ENCODE data around the gene ZNF346. TPM values are rescaled to one million over a fixed set of nuclear protein-coding genes. Genes with fewer than 3 reads are reported as not detected.
"Not testable (repeated sequence)": the region's sequence is repeated elsewhere in the genome, so short reads cannot be mapped to it uniquely, and the experiment has no call there.

The ZNF346 gene
- polyA plus RNA-seq (2013, experiment 1 of 2), result 16.2 TPM
- polyA plus RNA-seq (2013, experiment 2 of 2), result 18.6 TPM

GRCh38 chr5:177022386-177023302 is at the start of gene ZNF346:
ZNF346 (plus strand) TSS chr5:177022696; CDS start chr5:177022739, 43 bp downstream.
- H3K27ac ChIP-seq (ENCODE audit: low read depth, low read length), result peak within 1 kb of the TSS; percentile 81
- WGBS, result 2% methylated on average over 77 of the region's 77 CpGs
- H3K9ac ChIP-seq (ENCODE audit: low read depth, low read length), result peak within 1 kb of the TSS; percentile 87
- no peaks in the 10 kb centered on the region for H3K27me3 ChIP-seq (ENCODE audit: insufficient read depth, low read length)
- H3K36me3 ChIP-seq (ENCODE audit: insufficient read depth, low read length), result peaks cover 10% of the 10 kb centered on the region
- H3K4me3 ChIP-seq (ENCODE audit: low read length), result peak within 1 kb of the TSS; percentile 74
- peaks cover 5% of the 10 kb centered on the region for H3K4me1 ChIP-seq (ENCODE audit: insufficient read depth, low read length)
- no peaks in the 10 kb centered on the region for H3K9me3 ChIP-seq (ENCODE audit: insufficient read depth, low read depth, low read length)

- WGBS, result 97% methylated on average over 3 of the region's 3 CpGs
- no peak overlapping the region for H3K9ac ChIP-seq (ENCODE audit: low read depth, low read length)
These were observed 42.8 kb upstream of the ZNF346 start for GRCh38 chr5:176979669-176980068.

GRCh38 chr5:176980818-176981217 is 41.7 kb upstream of the ZNF346 start:
- H3K27ac ChIP-seq (ENCODE audit: low read depth, low read length), result no peak overlapping the region
- H3K9ac ChIP-seq (ENCODE audit: low read depth, low read length), result no peak overlapping the region
- H3K36me3 ChIP-seq (ENCODE audit: insufficient read depth, low read length), result peaks cover 58% of the 10 kb centered on the region
- H3K9me3 ChIP-seq (ENCODE audit: insufficient read depth, low read depth, low read length), result 0 out of 2 replicates have a peak, but pooled peaks cover 8% of the 10 kb centered on the region
- no peaks in the 10 kb centered on the region for H3K27me3 ChIP-seq (ENCODE audit: insufficient read depth, low read length)
- WGBS, result 97% methylated on average over 6 of the region's 7 CpGs
- H3K4me3 ChIP-seq (ENCODE audit: low read length), result no peak overlapping the region
- H3K4me1 ChIP-seq (ENCODE audit: insufficient read depth, low read length), result no peaks in the 10 kb centered on the region

More at GRCh38 chr5:176979669-176980068, 42.8 kb upstream of the ZNF346 start:
- no peak overlapping the region for H3K4me3 ChIP-seq (ENCODE audit: low read length)
- no peaks in the 10 kb centered on the region for H3K9me3 ChIP-seq (ENCODE audit: insufficient read depth, low read depth, low read length)
- no peaks in the 10 kb centered on the region for H3K27me3 ChIP-seq (ENCODE audit: insufficient read depth, low read length)
- no peaks in the 10 kb centered on the region for H3K4me1 ChIP-seq (ENCODE audit: insufficient read depth, low read length)
- H3K36me3 ChIP-seq (ENCODE audit: insufficient read depth, low read length), result peaks cover 69% of the 10 kb centered on the region
- H3K27ac ChIP-seq (ENCODE audit: low read depth, low read length), result no peak overlapping the region

- not testable (repeated sequence) for H3K4me1 ChIP-seq (ENCODE audit: insufficient read depth, low read length); H3K27me3 ChIP-seq (ENCODE audit: insufficient read depth, low read length); H3K4me3 ChIP-seq (ENCODE audit: low read length); H3K27ac ChIP-seq (ENCODE audit: low read depth, low read length); H3K9ac ChIP-seq (ENCODE audit: low read depth, low read length)
- 89% methylated on average over 13 of the region's 13 CpGs for WGBS
- Histone ChIP-seq H3K9me3 (ENCODE audit: insufficient read depth, low read depth, low read length) (0 out of 2 replicates have a peak, but pooled peaks cover 14% of the 10 kb centered on the region), H3K36me3 (ENCODE audit: insufficient read depth, low read length) (peaks cover 52% of the 10 kb centered on the region)
These were observed 39.4 kb upstream of the ZNF346 start for GRCh38 chr5:176983112-176983511.

GRCh38 chr5:176983593-176983992 is 38.9 kb upstream of the ZNF346 start:
- not testable (repeated sequence) for H3K4me3 ChIP-seq (ENCODE audit: low read length); H3K9ac ChIP-seq (ENCODE audit: low read depth, low read length); H3K27ac ChIP-seq (ENCODE audit: low read depth, low read length); H3K27me3 ChIP-seq (ENCODE audit: insufficient read depth, low read length); H3K4me1 ChIP-seq (ENCODE audit: insufficient read depth, low read length)
- WGBS, result 94% methylated on average over 21 of the region's 21 CpGs
- Histone ChIP-seq H3K9me3 (ENCODE audit: insufficient read depth, low read depth, low read length) (0 out of 2 replicates have a peak, but pooled peaks cover 14% of the 10 kb centered on the region), H3K36me3 (ENCODE audit: insufficient read depth, low read length) (peaks cover 49% of the 10 kb centered on the region)

- H3K4me3 ChIP-seq (ENCODE audit: low read length); H3K27me3 ChIP-seq (ENCODE audit: insufficient read depth, low read length); H3K27ac ChIP-seq (ENCODE audit: low read depth, low read length); H3K9ac ChIP-seq (ENCODE audit: low read depth, low read length); H3K4me1 ChIP-seq (ENCODE audit: insufficient read depth, low read length): not testable (repeated sequence)
- WGBS, result 96% methylated on average over 28 of the region's 28 CpGs
- Histone ChIP-seq H3K36me3 (ENCODE audit: insufficient read depth, low read length) (peaks cover 43% of the 10 kb centered on the region), H3K9me3 (ENCODE audit: insufficient read depth, low read depth, low read length) (0 out of 2 replicates have a peak, but pooled peaks cover 14% of the 10 kb centered on the region)
These were observed 38.3 kb upstream of the ZNF346 start for GRCh38 chr5:176984176-176984575.

GRCh38 chr5:176985516-176985915 is 37.0 kb upstream of the ZNF346 start:
- H3K9ac ChIP-seq (ENCODE audit: low read depth, low read length), result no peak overlapping the region
- 0 out of 2 replicates have a peak, but pooled peaks cover 14% of the 10 kb centered on the region for H3K9me3 ChIP-seq (ENCODE audit: insufficient read depth, low read depth, low read length)
- no peaks in the 10 kb centered on the region for H3K27me3 ChIP-seq (ENCODE audit: insufficient read depth, low read length)
- H3K4me1 ChIP-seq (ENCODE audit: insufficient read depth, low read length), result no peaks in the 10 kb centered on the region
- 97% methylated on average over 2 of the region's 2 CpGs for WGBS
- H3K36me3 ChIP-seq (ENCODE audit: insufficient read depth, low read length), result peaks cover 29% of the 10 kb centered on the region
- no peak overlapping the region for H3K27ac ChIP-seq (ENCODE audit: low read depth, low read length)
- H3K4me3 ChIP-seq (ENCODE audit: low read length), result no peak overlapping the region

GRCh38 chr5:176986280-176986679 is 36.2 kb upstream of the ZNF346 start:
- peaks cover 22% of the 10 kb centered on the region for H3K36me3 ChIP-seq (ENCODE audit: insufficient read depth, low read length)
- no peaks in the 10 kb centered on the region for H3K4me1 ChIP-seq (ENCODE audit: insufficient read depth, low read length)
- WGBS, result 81% methylated on average over 1 of the region's 2 CpGs
- 0 out of 2 replicates have a peak, but pooled peaks cover 14% of the 10 kb centered on the region for H3K9me3 ChIP-seq (ENCODE audit: insufficient read depth, low read depth, low read length)
- no peak overlapping the region for H3K9ac ChIP-seq (ENCODE audit: low read depth, low read length)
- H3K4me3 ChIP-seq (ENCODE audit: low read length), result no peak overlapping the region
- H3K27me3 ChIP-seq (ENCODE audit: insufficient read depth, low read length), result no peaks in the 10 kb centered on the region
- no peak overlapping the region for H3K27ac ChIP-seq (ENCODE audit: low read depth, low read length)

GRCh38 chr5:176987583-176987982 is 34.9 kb upstream of the ZNF346 start:
- H3K9me3 ChIP-seq (ENCODE audit: insufficient read depth, low read depth, low read length), result 0 out of 2 replicates have a peak, but pooled peaks cover 14% of the 10 kb centered on the region
- no peak overlapping the region for H3K9ac ChIP-seq (ENCODE audit: low read depth, low read length)
- H3K36me3 ChIP-seq (ENCODE audit: insufficient read depth, low read length), result peaks cover 9% of the 10 kb centered on the region; the same call in 1 of the 2 replicates
- no peak overlapping the region for H3K27ac ChIP-seq (ENCODE audit: low read depth, low read length)
- H3K4me1 ChIP-seq (ENCODE audit: insufficient read depth, low read length), result no peaks in the 10 kb centered on the region
- no peak overlapping the region for H3K4me3 ChIP-seq (ENCODE audit: low read length)
- WGBS, result 96% methylated on average over 3 of the region's 3 CpGs
- no peaks in the 10 kb centered on the region for H3K27me3 ChIP-seq (ENCODE audit: insufficient read depth, low read length)

GRCh38 chr5:176993081-176993480 is 29.4 kb upstream of the ZNF346 start:
- not testable (repeated sequence) for H3K27me3 ChIP-seq (ENCODE audit: insufficient read depth, low read length); H3K9me3 ChIP-seq (ENCODE audit: insufficient read depth, low read depth, low read length); H3K27ac ChIP-seq (ENCODE audit: low read depth, low read length); H3K9ac ChIP-seq (ENCODE audit: low read depth, low read length); H3K36me3 ChIP-seq (ENCODE audit: insufficient read depth, low read length); H3K4me3 ChIP-seq (ENCODE audit: low read length); H3K4me1 ChIP-seq (ENCODE audit: insufficient read depth, low read length)
- 98% methylated on average over 3 of the region's 3 CpGs for WGBS

- Histone ChIP-seq H3K9ac (ENCODE audit: low read depth, low read length) (no peak overlapping the region), H3K36me3 (ENCODE audit: insufficient read depth, low read length) (no peaks in the 10 kb centered on the region), H3K27ac (ENCODE audit: low read depth, low read length) (no peak overlapping the region), H3K4me3 (ENCODE audit: low read length) (no peak overlapping the region), H3K4me1 (ENCODE audit: insufficient read depth, low read length) (no peaks in the 10 kb centered on the region), H3K9me3 (ENCODE audit: insufficient read depth, low read depth, low read length) (peaks cover 7% of the 10 kb centered on the region; the same call in 1 of the 2 replicates), H3K27me3 (ENCODE audit: insufficient read depth, low read length) (no peaks in the 10 kb centered on the region)
- WGBS, result 95% methylated on average over 7 of the region's 7 CpGs
These were observed 27.9 kb upstream of the ZNF346 start for GRCh38 chr5:176994460-176995121.

All from HUES64 (cell line).